Stimulated activated CD8-positive, alpha-beta memory T cell treated with anti-CD3 and anti-CD28 coated beads, Interleukin-7, amount 100 ng/mL, for 24 hours (primary cell): Measurements from ENCODE around the gene FGGY.
"Not testable (repeated sequence)": the region's sequence is repeated elsewhere in the genome, so short reads cannot be mapped to it uniquely, and the experiment has no call there.

Source experiments
- DNase-seq: peaks from one replicate; pipeline ENCODE4 v3.0.0-alpha.2; 2020; ENCODE audit warnings: low read depth

The FGGY gene

DNA sequence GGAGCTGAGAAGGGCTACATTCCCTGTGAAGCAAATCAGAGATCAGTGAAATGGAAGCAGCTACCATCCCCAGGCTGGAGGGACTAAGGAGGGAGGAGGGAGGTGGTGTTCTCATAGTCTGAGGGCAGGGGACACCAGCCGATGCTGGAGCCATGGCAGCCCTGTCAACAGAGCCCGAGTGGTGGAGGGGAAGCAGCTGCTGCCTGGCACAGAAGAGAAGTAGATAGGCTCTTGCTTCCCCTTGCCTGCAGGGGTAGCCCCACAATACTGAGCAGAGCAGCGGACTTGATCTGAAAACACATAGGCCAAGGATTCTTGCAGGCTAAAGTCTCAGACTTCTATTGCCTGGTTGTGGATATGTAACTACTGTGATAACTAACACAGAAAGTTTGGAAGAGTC lies 255.1 kb downstream of the FGGY start:
- no peak for DNase-seq

DNA sequence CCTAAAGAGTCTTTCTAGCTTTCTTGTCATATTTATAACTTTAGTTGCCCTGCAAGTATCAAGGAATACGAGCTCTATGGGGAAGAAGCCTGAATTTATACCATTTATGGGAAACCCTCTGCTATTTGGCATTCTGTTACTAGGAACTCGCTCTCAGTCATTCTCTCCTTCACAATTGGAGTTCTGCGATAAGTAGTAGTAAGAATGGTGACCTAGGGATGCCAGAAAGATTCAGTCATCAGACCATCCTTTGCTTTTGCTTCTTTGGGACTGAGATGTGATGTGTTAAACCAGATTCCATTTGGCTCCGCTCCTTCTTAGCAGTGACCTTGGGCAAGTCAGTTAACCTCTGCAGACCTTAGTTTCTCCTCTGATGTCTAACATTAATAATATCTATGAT lies 256.5 kb downstream of the FGGY start:
- no peak for DNase-seq

DNA sequence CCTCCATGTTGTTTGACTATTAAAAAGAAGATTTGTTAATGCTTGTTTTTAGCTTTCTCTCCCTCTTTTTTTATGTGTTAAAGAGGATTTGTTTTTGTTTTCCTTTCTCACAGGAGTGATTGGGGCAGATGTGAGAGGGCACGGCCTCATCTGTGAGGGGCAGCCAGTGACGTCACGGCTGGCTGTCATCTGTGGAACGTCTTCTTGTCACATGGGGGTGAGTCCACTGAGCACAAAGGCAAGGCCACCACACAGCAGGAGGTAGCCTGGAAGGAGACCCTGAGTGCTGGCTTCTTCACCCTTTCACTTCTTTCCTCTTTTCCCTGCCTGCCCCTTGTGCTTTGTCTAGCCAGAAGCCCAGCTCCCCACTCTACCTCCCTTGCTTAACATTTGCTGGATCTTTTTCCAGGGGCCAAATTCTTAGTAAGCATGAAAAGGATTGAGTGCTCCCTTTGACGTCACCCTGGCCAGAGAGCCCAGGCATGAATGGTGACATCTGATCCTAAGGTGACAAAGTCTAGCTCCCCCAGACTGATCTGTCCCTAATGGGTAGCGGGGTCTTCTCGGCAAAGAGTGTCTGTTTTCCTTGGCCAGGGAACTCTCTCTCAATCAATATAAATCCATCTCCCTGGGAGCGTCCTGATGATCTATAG lies 257.2 kb downstream of the FGGY start:
- DNase-seq = no peak

GRCh38 chr1:59554752-59555151 lies 257.9 kb downstream of the FGGY start:
- DNase-seq = no peak

DNA sequence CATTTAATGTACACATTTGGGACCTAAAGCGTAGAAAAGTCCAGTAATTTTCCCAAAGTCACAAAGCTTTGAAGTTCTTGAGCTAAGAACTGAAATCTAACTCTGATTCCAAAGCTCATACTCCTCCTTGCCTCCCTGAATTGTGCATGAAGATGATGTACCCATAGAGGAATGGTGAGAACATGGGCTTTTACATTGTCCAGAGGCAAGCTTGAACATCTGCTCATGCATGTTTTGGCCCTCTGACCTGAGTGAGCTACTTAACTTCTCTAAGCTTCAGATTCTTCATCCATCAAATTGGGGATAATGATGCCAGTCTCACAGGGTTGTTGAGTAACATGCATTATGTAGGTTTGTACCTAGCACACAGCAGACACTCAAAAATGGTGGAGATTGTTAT lies 259.5 kb downstream of the FGGY start:
- DNase-seq = no peak

- no peak for DNase-seq
Observed at GRCh38 chr1:59556802-59557548, 260.1 kb downstream of the FGGY start.

GRCh38 chr1:59557549-59557885 lies 260.6 kb downstream of the FGGY start:
- no peak for DNase-seq

GRCh38 chr1:59558580-59558979 lies 261.7 kb downstream of the FGGY start:
- not testable (repeated sequence) for DNase-seq

DNA sequence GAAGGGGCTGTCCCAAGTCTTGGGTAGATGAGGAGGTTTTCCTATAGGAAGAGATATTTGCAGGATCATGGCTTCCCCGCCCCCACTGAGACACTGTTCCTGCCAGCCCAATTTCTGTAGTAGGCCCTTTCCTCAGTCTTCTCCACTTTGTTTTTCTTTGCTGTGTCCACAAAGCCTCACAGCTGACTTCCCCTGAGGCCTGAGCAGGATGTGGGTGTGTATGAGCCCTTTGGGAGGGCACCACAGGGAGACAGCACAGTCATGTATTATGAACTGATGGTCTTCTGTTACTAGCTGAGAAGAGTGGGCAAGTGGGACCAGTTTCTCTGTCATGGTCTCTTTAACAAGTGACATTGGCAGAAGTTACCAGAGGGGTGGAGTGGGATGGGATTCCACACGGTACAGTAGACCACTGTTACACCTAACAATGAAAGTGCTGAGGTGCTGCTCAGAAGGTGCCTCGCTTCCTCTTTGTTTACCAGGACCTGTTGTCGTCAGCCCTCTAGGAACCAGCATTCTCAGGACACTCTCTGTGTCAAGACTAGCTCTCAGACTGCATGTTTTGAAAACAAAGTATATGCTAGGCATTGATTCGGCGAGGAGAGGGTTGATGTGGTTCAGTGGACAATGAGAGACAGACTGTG lies 264.0 kb downstream of the FGGY start:
- DNase-seq = no peak

DNA sequence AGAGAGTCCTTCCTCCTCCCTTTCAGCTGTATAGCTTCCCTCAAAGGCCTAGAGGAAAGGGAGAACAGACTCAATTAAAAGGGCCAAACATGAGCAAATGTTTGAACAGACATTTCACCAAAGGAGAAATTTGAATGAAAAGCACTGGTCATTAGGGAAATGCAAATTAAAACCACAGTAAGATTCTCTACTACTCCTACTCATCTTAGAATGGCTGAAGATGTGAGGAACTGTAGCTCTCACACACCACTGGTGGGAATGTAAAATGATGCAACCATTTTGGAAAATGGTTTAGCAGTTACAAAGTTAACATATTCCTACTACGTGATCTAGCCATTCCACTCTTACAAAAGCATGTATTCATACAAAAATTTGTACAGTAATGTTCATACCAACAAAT lies 264.9 kb downstream of the FGGY start:
- DNase-seq = no peak

DNA sequence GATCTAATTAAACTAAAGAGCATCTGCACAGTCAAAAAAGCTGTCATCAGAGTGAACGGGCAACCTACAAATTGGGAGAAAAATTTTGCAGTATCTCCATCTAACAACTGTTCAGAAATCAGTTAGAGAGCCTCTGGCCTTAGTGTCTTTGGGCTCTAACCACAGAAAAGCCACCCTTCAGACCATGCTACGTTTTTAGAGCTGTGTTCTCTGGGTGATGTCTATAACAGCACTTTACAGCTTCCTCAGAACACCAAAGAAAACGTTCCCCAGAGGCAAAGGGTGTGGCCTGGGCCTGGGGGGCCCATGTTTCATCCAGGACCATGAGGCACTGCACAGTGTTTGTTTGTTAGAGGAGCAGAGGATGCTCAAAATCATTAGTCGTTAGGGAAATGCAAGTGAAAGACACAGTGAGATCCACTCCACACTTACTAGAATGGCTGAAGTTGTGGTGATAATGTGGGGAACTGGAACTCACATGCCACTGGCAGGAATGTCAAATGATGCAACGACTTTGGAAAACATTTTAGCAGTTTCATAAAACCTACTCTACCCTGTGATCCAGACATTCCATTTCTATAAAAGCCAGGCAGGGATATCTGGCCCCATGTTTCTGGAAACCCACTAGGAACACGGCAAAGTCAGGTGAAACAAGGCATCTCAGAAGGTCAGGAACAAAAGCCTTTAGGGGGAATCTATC lies 267.4 kb downstream of the FGGY start:
- no peak for DNase-seq

GRCh38 chr1:59565611-59566410 lies 268.9 kb downstream of the FGGY start:
- no peak for DNase-seq

GRCh38 chr1:59568158-59568935 lies 271.5 kb downstream of the FGGY start:
- no peak for DNase-seq

DNA sequence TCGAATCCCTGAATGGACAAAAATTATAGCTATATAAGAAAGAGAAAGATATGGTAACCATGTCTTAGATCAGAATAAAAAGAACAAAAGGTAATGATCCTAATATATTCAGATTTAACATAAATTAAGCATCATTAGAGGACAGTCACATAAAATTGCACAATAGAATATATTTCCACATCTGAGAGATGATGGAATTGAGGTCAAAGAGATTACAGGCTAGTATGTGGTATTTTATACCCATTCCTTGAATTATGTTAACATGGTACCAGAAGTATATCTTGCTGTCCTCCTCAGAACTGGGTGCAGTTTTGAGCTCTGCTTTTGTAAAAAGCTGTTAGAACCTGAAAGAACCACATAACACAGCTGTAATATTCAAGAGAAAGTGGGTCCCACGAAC lies 272.3 kb downstream of the FGGY start:
- no peak for DNase-seq

GRCh38 chr1:59570524-59570923 lies 273.6 kb downstream of the FGGY start:
- no peak for DNase-seq

DNA sequence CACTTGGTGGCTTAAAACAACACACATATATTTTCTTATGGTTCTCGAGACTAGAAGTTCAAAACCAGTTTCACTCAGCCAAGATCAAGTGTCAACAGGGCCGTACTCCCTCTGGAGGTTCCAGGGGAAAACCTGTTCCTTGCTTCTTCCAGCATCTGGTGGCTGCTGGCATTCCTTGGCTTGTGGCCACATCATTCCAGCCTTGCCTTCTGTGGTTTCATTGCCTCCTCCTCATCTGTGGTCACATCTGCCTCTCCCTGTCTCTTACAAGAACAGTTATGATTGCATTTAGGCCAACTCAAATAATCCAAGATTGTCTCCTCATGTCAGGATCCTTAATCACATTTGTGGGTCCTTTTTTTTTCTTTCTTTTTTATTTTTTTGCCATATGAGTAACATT lies 277.2 kb downstream of the FGGY start:
- no peak for DNase-seq

DNA sequence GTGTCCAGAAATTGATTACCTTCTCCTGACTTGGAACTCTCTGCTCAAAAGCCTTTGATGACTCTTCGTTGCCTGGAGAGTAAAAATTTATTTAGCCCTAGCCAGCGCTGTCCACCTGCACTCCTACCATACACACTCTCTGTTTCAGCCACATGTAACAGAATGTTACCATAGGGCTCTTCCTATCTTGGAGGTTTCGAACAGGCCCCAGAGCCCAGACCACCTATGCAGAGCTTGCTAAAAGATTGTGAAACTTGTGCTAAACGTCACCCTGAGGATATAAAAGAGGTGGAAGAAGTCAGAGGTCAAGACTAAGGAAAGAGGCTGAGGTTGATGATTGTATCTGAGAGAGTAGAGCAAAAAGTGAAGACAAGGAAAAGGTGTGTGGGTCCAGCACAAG lies 280.9 kb downstream of the FGGY start:
- no peak for DNase-seq

DNA sequence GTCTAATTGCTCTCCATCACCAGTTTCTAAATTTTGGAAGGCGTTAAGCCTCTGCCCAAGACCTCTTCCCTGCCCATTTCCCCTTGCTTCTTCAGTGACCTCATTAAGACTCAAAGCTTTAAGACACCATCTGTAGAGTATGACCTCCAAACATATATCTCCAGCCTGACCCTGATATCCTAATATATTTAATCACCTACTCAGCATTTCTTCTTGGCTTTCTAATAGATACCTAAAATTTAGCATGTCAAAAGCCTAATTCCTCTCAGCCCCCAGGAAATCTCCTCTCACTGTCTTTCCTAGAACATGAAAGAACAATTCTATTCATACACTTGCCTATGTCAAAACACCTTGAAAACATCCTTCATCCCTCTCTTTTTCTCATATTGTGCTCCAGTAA lies 282.3 kb downstream of the FGGY start:
- no peak for DNase-seq

DNA sequence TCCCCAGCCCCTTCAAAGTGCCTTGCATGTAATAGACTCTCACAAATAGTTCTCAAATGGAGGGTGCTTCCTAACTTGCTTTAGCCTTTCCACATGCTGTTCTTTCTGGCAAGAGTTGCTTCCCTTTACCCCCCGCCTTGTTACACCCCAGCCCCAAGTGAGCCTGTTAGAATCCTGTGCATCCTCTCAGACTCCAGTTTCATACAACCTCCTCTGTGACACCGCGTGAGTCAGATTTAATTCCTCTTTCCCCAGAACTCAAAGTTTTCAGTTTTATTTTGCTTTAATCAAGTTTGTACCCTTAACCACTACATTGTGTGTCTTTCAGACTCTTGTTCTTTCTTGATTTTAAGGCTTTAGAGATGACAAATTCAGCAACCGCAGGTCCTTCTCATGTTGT lies 283.4 kb downstream of the FGGY start:
- DNase-seq = no peak

GRCh38 chr1:59592410-59592809 lies 295.5 kb downstream of the FGGY start:
- not testable (repeated sequence) for DNase-seq

GRCh38 chr1:59592924-59593323 lies 296.0 kb downstream of the FGGY start:
- no peak for DNase-seq
